Regular cardiac myocyte (primary cell): ENCODE data around the gene SPAST. TPM values are rescaled to one million over a fixed set of nuclear protein-coding genes. Genes with fewer than 3 reads are reported as not detected.

ENCODE experiments used
- total RNA-seq: library from RNA; depleted of rRNA; stranded (reverse); fragments of >200 nt; gene quantifications from 2 replicates; pipeline ENCODE4 v1.2.3, GENCODE V29; 2014

Gene SPAST, protein sequence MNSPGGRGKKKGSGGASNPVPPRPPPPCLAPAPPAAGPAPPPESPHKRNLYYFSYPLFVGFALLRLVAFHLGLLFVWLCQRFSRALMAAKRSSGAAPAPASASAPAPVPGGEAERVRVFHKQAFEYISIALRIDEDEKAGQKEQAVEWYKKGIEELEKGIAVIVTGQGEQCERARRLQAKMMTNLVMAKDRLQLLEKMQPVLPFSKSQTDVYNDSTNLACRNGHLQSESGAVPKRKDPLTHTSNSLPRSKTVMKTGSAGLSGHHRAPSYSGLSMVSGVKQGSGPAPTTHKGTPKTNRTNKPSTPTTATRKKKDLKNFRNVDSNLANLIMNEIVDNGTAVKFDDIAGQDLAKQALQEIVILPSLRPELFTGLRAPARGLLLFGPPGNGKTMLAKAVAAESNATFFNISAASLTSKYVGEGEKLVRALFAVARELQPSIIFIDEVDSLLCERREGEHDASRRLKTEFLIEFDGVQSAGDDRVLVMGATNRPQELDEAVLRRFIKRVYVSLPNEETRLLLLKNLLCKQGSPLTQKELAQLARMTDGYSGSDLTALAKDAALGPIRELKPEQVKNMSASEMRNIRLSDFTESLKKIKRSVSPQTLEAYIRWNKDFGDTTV
- 19.4 and 26.2 TPM in 2 replicates for total RNA-seq

DNA sequence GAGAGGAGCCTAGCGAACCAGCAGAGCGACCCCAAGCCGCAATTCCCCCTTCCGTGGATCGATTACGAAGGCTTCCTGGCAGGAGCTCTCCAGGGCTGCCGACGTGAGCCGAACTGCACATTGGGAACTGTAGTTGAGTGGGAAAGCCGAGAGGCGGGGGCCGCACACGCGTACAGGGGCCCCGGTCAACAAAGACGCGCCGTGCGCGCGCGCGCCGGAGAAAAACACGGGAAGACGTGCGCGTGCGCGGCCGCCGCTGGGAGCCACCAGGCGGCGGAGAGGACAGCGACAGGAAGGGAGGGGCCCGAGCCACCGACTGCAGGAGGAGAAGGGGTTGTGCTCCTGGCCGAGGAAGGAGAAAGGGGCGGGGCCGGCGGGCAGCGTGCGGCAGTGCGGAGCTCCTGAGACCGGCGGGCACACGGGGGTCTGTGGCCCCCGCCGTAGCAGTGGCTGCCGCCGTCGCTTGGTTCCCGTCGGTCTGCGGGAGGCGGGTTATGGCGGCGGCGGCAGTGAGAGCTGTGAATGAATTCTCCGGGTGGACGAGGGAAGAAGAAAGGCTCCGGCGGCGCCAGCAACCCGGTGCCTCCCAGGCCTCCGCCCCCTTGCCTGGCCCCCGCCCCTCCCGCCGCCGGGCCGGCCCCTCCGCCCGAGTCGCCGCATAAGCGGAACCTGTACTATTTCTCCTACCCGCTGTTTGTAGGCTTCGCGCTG is at the start of gene SPAST:
SPAST (plus strand) TSS at position 247 of the 711 bp plus-strand sequence; CDS start at position 523, 276 bp downstream.

GRCh38 chr2:32039447-32040219 is 23.7 kb upstream of the SPAST start, which contains the start of gene DPY30:
TSS of gene DPY30 (minus strand) at chr2:32039805. CDS start at chr2:32039456, 349 bp downstream.

Other genes with a start within 250 kb of the SPAST start
- gene MEMO1, start 52.5 kb upstream of the SPAST start, total RNA-seq: 31.6 and 48.1 TPM in 2 replicates
- 50.7 and 85.1 TPM in 2 replicates for gene DPY30, start 23.8 kb upstream of the SPAST start, total RNA-seq
- 29.7 and 43.1 TPM in 2 replicates for gene SLC30A6, start 102.3 kb downstream of the SPAST start, total RNA-seq
- not detected in 2 replicates for gene NLRC4, start 201.3 kb downstream of the SPAST start, total RNA-seq
- 20.6 and 36.4 TPM in 2 replicates for gene YIPF4, start 214.3 kb downstream of the SPAST start, total RNA-seq